GM19240 (cell line): ENCODE measurements around the gene LMTK2.

Experiments used
- DNase-seq: peaks from one replicate; pipeline ENCODE4 v3.0.0; 2011; ENCODE audit warnings: low spot score; ENCODE audit not compliant: insufficient read length

LMTK2 gene

DNA sequence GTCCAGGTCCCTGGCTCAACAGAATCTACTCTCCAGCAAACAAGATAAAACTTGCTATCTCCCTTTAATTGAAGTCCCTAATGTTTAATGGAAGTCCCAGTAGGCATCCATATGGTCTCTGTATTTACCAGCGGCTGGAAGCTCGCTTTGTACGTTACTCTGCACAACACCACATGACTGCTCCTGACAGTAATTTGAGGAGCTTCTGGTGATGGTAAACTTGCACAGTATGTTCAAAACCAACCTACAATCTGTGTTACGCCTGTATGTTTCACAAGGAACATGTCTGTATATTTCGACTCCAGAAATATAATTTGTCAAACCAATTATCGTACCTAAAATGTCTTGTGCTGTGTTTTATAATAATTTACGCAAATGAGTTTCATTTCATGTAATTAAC lies 149.8 kb downstream of the LMTK2 start:
- no peak for DNase-seq

DNA sequence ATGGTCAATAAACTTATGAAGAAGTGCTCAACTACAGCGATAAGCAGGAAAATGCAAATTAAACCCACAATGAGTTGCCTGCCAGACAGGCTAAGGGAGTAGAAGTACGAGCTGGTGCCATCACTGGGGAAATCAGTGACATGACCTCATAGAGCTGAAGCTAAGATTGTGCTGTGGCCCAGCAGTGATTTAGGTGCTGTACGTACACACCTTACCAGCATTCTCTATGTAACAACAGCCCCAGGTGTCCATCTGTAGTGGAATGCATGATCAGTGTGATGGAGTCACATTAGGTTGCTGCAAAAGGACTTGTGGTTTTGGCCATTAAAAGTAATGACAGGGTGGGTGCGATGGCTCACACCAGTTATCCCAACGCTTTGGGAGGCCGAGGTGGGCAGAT lies 151.0 kb downstream of the LMTK2 start:
- no peak for DNase-seq
